CD14-positive monocyte (primary cell): ENCODE data around the gene SNX8. TPM values are rescaled to one million over a fixed set of nuclear protein-coding genes. Genes with fewer than 3 reads are reported as not detected.

ENCODE experiments used
- DNase-seq, 3 donors: peaks; one replicate each; pipeline ENCODE4 v3.0.0-alpha.2; 2011 to 2022
- H2AFZ ChIP-seq: 2 replicates; pipeline ENCODE4 v1.6.0; 2012; ENCODE audit warnings: mild to moderate bottlenecking, low read depth, low read length, inconsistent platforms; ENCODE audit not compliant: insufficient read depth, poor library complexity, severe bottlenecking
- H3K27ac ChIP-seq, 2 donors: 1 replicate in 1 of 2; 2 replicates in 1 of 2; pipeline ENCODE4 v1.5.1; 2012 to 2013; ENCODE audit warnings: low read length in 2 of 2, control low read depth in 1 of 2, inconsistent platforms in 1 of 2, low read depth in 1 of 2, mild to moderate bottlenecking in 1 of 2
- H3K27me3 ChIP-seq, 2 donors: one replicate each; pipeline versions ENCODE4 v1.6.0 to v1.6.1; 2011 to 2013; ENCODE audit warnings: low read length in 2 of 2; ENCODE audit not compliant: control insufficient read depth in 2 of 2, insufficient read depth in 2 of 2
- H3K36me3 ChIP-seq, 2 donors: replicated peaks in 1 of 2; 1 replicate in 1 of 2; 2 replicates in 1 of 2; pipeline versions ENCODE4 v1.5.1 to v1.6.1; 2012 to 2013; ENCODE audit warnings: low read length in 2 of 2, control low read depth in 1 of 2, inconsistent platforms in 1 of 2, mild to moderate bottlenecking in 1 of 2; ENCODE audit not compliant: insufficient read depth in 2 of 2, control insufficient read depth in 1 of 2
- H3K4me1 ChIP-seq, 2 donors: 1 replicate in 1 of 2; 2 replicates in 1 of 2; pipeline versions ENCODE4 v1.5.1 to v1.6.1; 2012 to 2013; ENCODE audit warnings: low read length in 2 of 2, control low read depth in 1 of 2, inconsistent platforms in 1 of 2, mild to moderate bottlenecking in 1 of 2, moderate library complexity in 1 of 2; ENCODE audit not compliant: insufficient read depth in 2 of 2, control insufficient read depth in 1 of 2
- H3K4me2 ChIP-seq: replicated peaks from 2 replicates; pipeline ENCODE3; 2012; ENCODE audit warnings: low read length, moderate library complexity, mild to moderate bottlenecking; ENCODE audit not compliant: poor library complexity, severe bottlenecking; ENCODE audit errors: extremely low read depth
- H3K4me3 ChIP-seq, 3 experiments: fragments of 200-600 bp in 1 of 3; sonication (generic) in 1 of 3; replicated peaks in 1 of 3; 1 replicate in 2 of 3; 2 replicates in 1 of 3; pipeline ENCODE4 v1.5.1; 2011 to 2013; ENCODE audit warnings: low read length in 3 of 3, mild to moderate bottlenecking in 3 of 3, control low read depth in 2 of 3, low read depth in 2 of 3, inconsistent platforms in 1 of 3, moderate library complexity in 1 of 3
- H3K79me2 ChIP-seq: 2 replicates; pipeline ENCODE4 v1.6.0; 2012; ENCODE audit warnings: mild to moderate bottlenecking, control low read depth, inconsistent platforms, low read length, moderate library complexity; ENCODE audit not compliant: insufficient read depth
- H3K9ac ChIP-seq: 2 replicates; pipeline ENCODE4 v1.6.0; 2017; ENCODE audit warnings: low read length, mild to moderate bottlenecking; ENCODE audit not compliant: insufficient read depth, poor library complexity, severe bottlenecking
- H3K9me3 ChIP-seq, 2 donors: replicated peaks in 1 of 2; 1 replicate in 1 of 2; 2 replicates in 1 of 2; pipeline versions ENCODE4 v1.5.1 to v1.6.1; 2012 to 2013; ENCODE audit warnings: low read length in 2 of 2, control low read depth in 1 of 2; ENCODE audit not compliant: control insufficient read depth in 1 of 2, insufficient read depth in 1 of 2
- H4K20me1 ChIP-seq: 2 replicates; pipeline ENCODE4 v1.6.0; 2012; ENCODE audit warnings: mild to moderate bottlenecking, low read length, control low read depth, moderate library complexity; ENCODE audit not compliant: insufficient read depth
- H3K27ac Mint-ChIP-seq, 7 donors: one replicate each; pipeline ENCODE4 v1.8.0; 2020; ENCODE audit warnings: mild to moderate bottlenecking in 7 of 7, mixed read lengths in 7 of 7, moderate library complexity in 6 of 7, inconsistent platforms in 2 of 7
- H3K27me3 Mint-ChIP-seq, 3 donors: one replicate each; pipeline ENCODE4 v1.8.0; 2021 to 2022; ENCODE audit warnings: low read depth in 3 of 3, mild to moderate bottlenecking in 3 of 3, mixed read lengths in 3 of 3, moderate library complexity in 3 of 3, inconsistent platforms in 1 of 3
- H3K36me3 Mint-ChIP-seq, 2 donors: one replicate each; pipeline ENCODE4 v1.8.0; 2020; ENCODE audit warnings: mixed read lengths in 2 of 2, inconsistent platforms in 1 of 2, mild to moderate bottlenecking in 1 of 2
- H3K4me1 Mint-ChIP-seq: one replicate; pipeline ENCODE4 v1.8.0; 2020; ENCODE audit warnings: mild to moderate bottlenecking, mixed read lengths
- H3K4me3 Mint-ChIP-seq, 2 donors: one replicate each; pipeline ENCODE4 v1.8.0; 2020; ENCODE audit warnings: mild to moderate bottlenecking in 2 of 2, mixed read lengths in 2 of 2, moderate library complexity in 1 of 2
- H3K9me3 Mint-ChIP-seq, 7 donors: one replicate each; pipeline ENCODE4 v1.8.0; 2020 to 2022; ENCODE audit warnings: mixed read lengths in 7 of 7, mild to moderate bottlenecking in 6 of 7, moderate library complexity in 6 of 7, inconsistent platforms in 2 of 7
- CTCF ChIP-seq: fragments of 200-600 bp; IDR thresholded peaks from one replicate; pipeline ENCODE4 v1.8.0; 2022; ENCODE audit warnings: antibody characterized with exemption, mild to moderate bottlenecking
- WGBS: methylation state at CpG from one replicate; pipeline ENCODE4 v1.1.5; 2013; ENCODE audit warnings: missing lambda C conversion rate; ENCODE audit not compliant: insufficient coverage; 5-methylcytosine and 5-hydroxymethylcytosine counted together
- intact Hi-C, 2 donors: fragments of 100-400 bp; cut with micrococcal nuclease; formaldehyde crosslinking; loops; one replicate each; pipeline versions ENCODE4 v1.15.0 to v1.15.1; 2023
- polyA plus RNA-seq, 3 donors: library from polyadenylated mRNA; depleted of rRNA in 1 of 3; unstranded in 2 of 3; stranded (reverse) in 1 of 3; fragments of 300-500 nt in 2 of 3; fragments of >200 nt in 1 of 3; fragmentation: Illumina TruSeq in 2 of 3; gene quantifications; 1 replicate in 2 of 3; 2 replicates in 1 of 3; pipeline ENCODE4 v1.2.3, GENCODE V29; 2012 to 2021

The SNX8 gene
- polyA plus RNA-seq, 3 donors: 15.4 to 43.7 (median 41.9) TPM

- Histone ChIP-seq H3K9me3 (no peaks in the 10 kb centered on the region), H3K27ac (no peak overlapping the region), H3K9ac (no peak overlapping the region), H3K36me3 (peaks cover 83 to 98% of the 10 kb centered on the region in 2 donors), H2AFZ (no peak overlapping the region), H3K4me2 (no peak overlapping the region), H4K20me1 (peaks cover 3% of the 10 kb centered on the region), H3K79me2 (no peaks in the 10 kb centered on the region), H3K4me1 (no peaks in the 10 kb centered on the region), H3K4me3 (no peak overlapping the region), H3K27me3 (no peaks in the 10 kb centered on the region)
- TF ChIP-seq CTCF: no peak
- no peak for DNase-seq
- Mint-ChIP-seq H3K9me3 (peaks cover 0 to 7% (median 2%) of the 10 kb centered on the region in 7 donors), H3K27me3 (peaks cover 0 to 2% (median 0%) of the 10 kb centered on the region in 3 donors), H3K4me1 (no peaks in the 10 kb centered on the region), H3K27ac (peak overlapping the region in 2 of 7 donors; percentile 4 to 51), H3K36me3 (peaks cover 86 to 96% of the 10 kb centered on the region in 2 donors), H3K4me3 (no peak overlapping the region)
- intact Hi-C loops: no loop called here
- 95% methylated on average over 15 of the region's 15 CpGs for WGBS
Measured at GRCh38 chr7:2211259-2211880, 102.9 kb downstream of the SNX8 start.

- DNase-seq: no peak
- Histone ChIP-seq H4K20me1 (peaks cover 3% of the 10 kb centered on the region), H3K9ac (no peak overlapping the region), H3K4me2 (no peak overlapping the region), H3K27me3 (no peaks in the 10 kb centered on the region), H3K36me3 (peaks cover 76 to 95% of the 10 kb centered on the region in 2 donors), H3K9me3 (no peaks in the 10 kb centered on the region), H3K4me3 (no peak overlapping the region), H3K27ac (no peak overlapping the region), H3K79me2 (no peaks in the 10 kb centered on the region), H2AFZ (no peak overlapping the region), H3K4me1 (no peaks in the 10 kb centered on the region)
- WGBS: 95% methylated on average over 27 of the region's 30 CpGs
- no peak overlapping the region for H3K4me3 Mint-ChIP-seq
- no peak for TF ChIP-seq CTCF
- peaks cover 0 to 7% (median 2%) of the 10 kb centered on the region in 7 donors for H3K9me3 Mint-ChIP-seq
- H3K27me3 Mint-ChIP-seq: no peaks in the 10 kb centered on the region
- peak overlapping the region in 2 of 7 donors; percentile 28 to 51 for H3K27ac Mint-ChIP-seq
- intact Hi-C loops: no loop called here
- H3K4me1 Mint-ChIP-seq: no peaks in the 10 kb centered on the region
- H3K36me3 Mint-ChIP-seq: peaks cover 83 to 94% of the 10 kb centered on the region in 2 donors
Measured at GRCh38 chr7:2210551-2211258, 103.5 kb downstream of the SNX8 start.
